H9 (cell line): ENCODE measurements around the gene BARX1. TPM values are rescaled to one million over a fixed set of nuclear protein-coding genes. Genes with fewer than 3 reads are reported as not detected.

Experiments
- DNase-seq: peaks from one replicate; pipeline ENCODE4 v3.0.0-alpha.2; 2017
- H2AFZ ChIP-seq: one replicate; pipeline ENCODE4 v1.6.1; 2013; ENCODE audit warnings: mild to moderate bottlenecking, low read length, control low read depth, moderate library complexity
- H2AK5ac ChIP-seq: 2 replicates; pipeline ENCODE4 v1.6.1; 2013; ENCODE audit warnings: low read length, control low read depth, mixed read lengths; ENCODE audit not compliant: insufficient read length
- H2BK120ac ChIP-seq: one replicate; pipeline ENCODE4 v1.6.1; 2013; ENCODE audit warnings: low read depth, mild to moderate bottlenecking, low read length, control low read depth, inconsistent platforms; ENCODE audit not compliant: poor library complexity, severe bottlenecking
- H2BK12ac ChIP-seq: 2 replicates; pipeline ENCODE4 v1.6.1; 2013; ENCODE audit warnings: low read length, control low read depth, mixed read lengths, low read depth; ENCODE audit not compliant: insufficient read length
- H2BK15ac ChIP-seq: 2 replicates; pipeline ENCODE4 v1.6.1; 2013; ENCODE audit warnings: low read depth, low read length, control low read depth
- H2BK20ac ChIP-seq: one replicate; pipeline ENCODE4 v1.6.1; 2013; ENCODE audit warnings: low read depth, mild to moderate bottlenecking, low read length, control low read depth, inconsistent platforms; ENCODE audit not compliant: poor library complexity, severe bottlenecking
- H2BK5ac ChIP-seq: 2 replicates; pipeline ENCODE4 v1.6.1; 2013; ENCODE audit warnings: low read length, control low read depth, mixed read lengths; ENCODE audit not compliant: insufficient read length
- H3K14ac ChIP-seq: 2 replicates; pipeline ENCODE4 v1.6.1; 2013; ENCODE audit warnings: low read length, control low read depth; ENCODE audit not compliant: insufficient read depth
- H3K18ac ChIP-seq: 2 replicates; pipeline ENCODE4 v1.6.1; 2013; ENCODE audit warnings: low read depth, mild to moderate bottlenecking, mixed read lengths, low read length, control low read depth; ENCODE audit not compliant: insufficient read length
- H3K23ac ChIP-seq: 2 replicates; pipeline ENCODE4 v1.6.1; 2013; ENCODE audit warnings: low read length, control low read depth, mixed read lengths, low read depth; ENCODE audit not compliant: insufficient read length
- H3K23me2 ChIP-seq: 2 replicates; pipeline ENCODE4 v1.6.1; 2013; ENCODE audit warnings: low read depth, mild to moderate bottlenecking, mixed read lengths, low read length, control low read depth; ENCODE audit not compliant: insufficient read length, poor library complexity, severe bottlenecking
- H3K27ac ChIP-seq: 2 replicates; pipeline ENCODE4 v1.5.1; 2013; ENCODE audit warnings: low read length, control low read depth, mixed read lengths, low read depth; ENCODE audit not compliant: insufficient read length
- H3K27me3 ChIP-seq: 2 replicates; pipeline ENCODE4 v1.6.1; 2013; ENCODE audit warnings: low read length, control low read depth, inconsistent platforms; ENCODE audit not compliant: insufficient read depth
- H3K4ac ChIP-seq: 2 replicates; pipeline ENCODE4 v1.6.1; 2013; ENCODE audit warnings: low read depth, mild to moderate bottlenecking, control low read depth, inconsistent platforms, low read length, moderate library complexity
- H3K4me1 ChIP-seq: 2 replicates; pipeline ENCODE4 v1.6.1; 2013; ENCODE audit warnings: low read length, control low read depth, inconsistent platforms; ENCODE audit not compliant: insufficient read depth
- H3K4me2 ChIP-seq: 2 replicates; pipeline ENCODE4 v1.6.1; 2013; ENCODE audit warnings: low read length, control low read depth, mixed read lengths; ENCODE audit not compliant: insufficient read length, insufficient read depth
- H3K56ac ChIP-seq: 2 replicates; pipeline ENCODE4 v1.6.1; 2013; ENCODE audit warnings: low read depth, mild to moderate bottlenecking, mixed read lengths, low read length, control low read depth; ENCODE audit not compliant: insufficient read length
- H3K79me1 ChIP-seq: 2 replicates; pipeline ENCODE4 v1.6.1; 2013; ENCODE audit warnings: low read depth, mild to moderate bottlenecking, moderate library complexity, low read length, control low read depth, inconsistent platforms; ENCODE audit not compliant: insufficient read depth, poor library complexity, severe bottlenecking
- H3K79me2 ChIP-seq: 2 replicates; pipeline ENCODE4 v1.6.1; 2013; ENCODE audit warnings: low read length, control low read depth, inconsistent platforms; ENCODE audit not compliant: insufficient read depth
- H3K9ac ChIP-seq: 2 replicates; pipeline ENCODE4 v1.6.1; 2013; ENCODE audit warnings: low read length, control low read depth, mixed read lengths; ENCODE audit not compliant: insufficient read length; ENCODE audit errors: extremely low read depth
- H3K9me3 ChIP-seq: one replicate; pipeline ENCODE4 v1.6.1; 2013; ENCODE audit warnings: low read depth, low read length, inconsistent platforms; ENCODE audit not compliant: control insufficient read depth
- H3T11ph ChIP-seq: one replicate; pipeline ENCODE4 v1.6.1; 2013; ENCODE audit warnings: mild to moderate bottlenecking, low read length, control low read depth, inconsistent platforms
- H4K20me1 ChIP-seq: one replicate; pipeline ENCODE4 v1.6.1; 2013; ENCODE audit not compliant: control insufficient read depth, insufficient read length, insufficient read depth
- H4K5ac ChIP-seq: 2 replicates; pipeline ENCODE4 v1.6.1; 2013; ENCODE audit warnings: low read depth, mild to moderate bottlenecking, mixed read lengths, low read length, control low read depth; ENCODE audit not compliant: insufficient read length
- H4K8ac ChIP-seq: replicated peaks from 2 replicates; pipeline ENCODE4 v1.6.1; 2013; ENCODE audit warnings: low read length, control low read depth, mixed read lengths, low read depth; ENCODE audit not compliant: insufficient read length
- H4K91ac ChIP-seq: 2 replicates; pipeline ENCODE4 v1.6.1; 2013; ENCODE audit warnings: low read depth, mild to moderate bottlenecking, moderate library complexity, mixed read lengths, low read length, control low read depth; ENCODE audit not compliant: insufficient read length
- H3K27ac Mint-ChIP-seq, 3 experiments: 2 replicates in 2 of 3; 3 replicates in 1 of 3; pipeline ENCODE4 v1.8.0; 2020 to 2021; ENCODE audit warnings: mixed read lengths in 3 of 3, mild to moderate bottlenecking in 1 of 3, moderate library complexity in 1 of 3
- H3K27me3 Mint-ChIP-seq: 2 replicates; pipeline ENCODE4 v1.8.0; 2021; ENCODE audit warnings: low read depth, mild to moderate bottlenecking, moderate library complexity, mixed read lengths
- H3K36me3 Mint-ChIP-seq, 3 experiments: 2 replicates in 2 of 3; 3 replicates in 1 of 3; pipeline ENCODE4 v1.8.0; 2020 to 2021; ENCODE audit warnings: low read depth in 3 of 3, mixed read lengths in 3 of 3; ENCODE audit not compliant: insufficient read depth in 1 of 3
- H3K4me1 Mint-ChIP-seq, 2 experiments: 2 replicates each; pipeline ENCODE4 v1.8.0; 2020; ENCODE audit warnings: mixed read lengths in 2 of 2
- H3K4me3 Mint-ChIP-seq, 2 experiments: 2 replicates in 1 of 2; 3 replicates in 1 of 2; pipeline ENCODE4 v1.8.0; 2020 to 2021; ENCODE audit warnings: mild to moderate bottlenecking in 2 of 2, mixed read lengths in 2 of 2, moderate library complexity in 1 of 2
- H3K9me3 Mint-ChIP-seq, 2 experiments: 2 replicates in 1 of 2; 3 replicates in 1 of 2; pipeline ENCODE4 v1.8.0; 2020; ENCODE audit warnings: mild to moderate bottlenecking in 2 of 2, mixed read lengths in 2 of 2, moderate library complexity in 1 of 2
- CTCF ChIP-seq: fragments of 200-600 bp; sonication (generic); conservative IDR thresholded peaks from 3 replicates; pipeline ENCODE4 v1.8.0; 2021; ENCODE audit warnings: antibody characterized with exemption, mild to moderate bottlenecking
- WGBS: extraction: QIAGEN DNeasy Blood & Tissue Kit; methylation state at CpG from one replicate; pipeline ENCODE4 v1.1.7; 2013; ENCODE audit warnings: missing lambda C conversion rate, low lambda C conversion rate, mixed read lengths; ENCODE audit not compliant: insufficient read length; ENCODE audit errors: extremely low coverage; 5-methylcytosine and 5-hydroxymethylcytosine counted together
- total RNA-seq: library from RNA; stranded (reverse); gene quantifications from 2 replicates; pipeline ENCODE4 v1.2.1, GENCODE V29; 2021

The BARX1 gene
- total RNA-seq, 1 experiment from 2014 or later: 1.2 TPM

GRCh38 chr9:93953496-93954433, 1.4 kb downstream of the BARX1 start:
- H3K27ac Mint-ChIP-seq: no peak overlapping the region
- no peak overlapping the region for H2BK20ac ChIP-seq
- H2BK15ac ChIP-seq: no peak overlapping the region
- H3K4me3 Mint-ChIP-seq: peak overlapping the region; percentile 19 to 72; a peak in 4 of 5 replicates
- H3K4me1 ChIP-seq: no peaks in the 10 kb centered on the region; the same call in 1 of the 2 replicates
- H2AFZ ChIP-seq: no peak overlapping the region
- H4K91ac ChIP-seq: no peak overlapping the region
- no peak overlapping the region for H3K9ac ChIP-seq
- H3K27me3 ChIP-seq: peaks cover 89% of the 10 kb centered on the region
- H3K14ac ChIP-seq: no peak overlapping the region
- no peak for TF ChIP-seq CTCF
- H3K23me2 ChIP-seq: peaks cover 23% of the 10 kb centered on the region
- H2BK120ac ChIP-seq: no peak overlapping the region
- H3K4me2 ChIP-seq: peak overlapping the region; percentile 30
- no peak overlapping the region for H3K56ac ChIP-seq
- no peak overlapping the region for H2BK12ac ChIP-seq
- no peak overlapping the region for H3K4ac ChIP-seq
- H3K23ac ChIP-seq: no peak overlapping the region
- no peak overlapping the region for H4K5ac ChIP-seq
- no peak overlapping the region for H2BK5ac ChIP-seq
- no peak overlapping the region for H3T11ph ChIP-seq
- no CpG with 5 or more reads among the region's 49 CpGs for WGBS
- H4K20me1 ChIP-seq: no peaks in the 10 kb centered on the region
- peaks cover 36 to 56% of the 10 kb centered on the region in 2 experiments for H3K4me1 Mint-ChIP-seq
- no peak overlapping the region for H3K27ac ChIP-seq
- H3K36me3 Mint-ChIP-seq: 0 out of 7 replicates have a peak, but pooled peaks cover 0 to 4% (median 0%) of the 10 kb centered on the region in 3 experiments
- no peaks in the 10 kb centered on the region for H3K79me2 ChIP-seq
- no peak overlapping the region for H3K18ac ChIP-seq
- H2AK5ac ChIP-seq: no peak overlapping the region
- H3K9me3 Mint-ChIP-seq: peaks cover 4 to 18% of the 10 kb centered on the region in 2 experiments; a peak in 3 of 5 replicates
- H3K9me3 ChIP-seq: no peaks in the 10 kb centered on the region
- no peak overlapping the region for H4K8ac ChIP-seq
- no peaks in the 10 kb centered on the region for H3K79me1 ChIP-seq
- H3K27me3 Mint-ChIP-seq: peaks cover 94% of the 10 kb centered on the region
- DNase-seq: peak; percentile 55
